ENCODE measurements around the gene ADGRF5.
"Not testable (repeated sequence)": the region's sequence is repeated elsewhere in the genome, so short reads cannot be mapped to it uniquely, and the experiment has no call there.

Gene ADGRF5

DNA sequence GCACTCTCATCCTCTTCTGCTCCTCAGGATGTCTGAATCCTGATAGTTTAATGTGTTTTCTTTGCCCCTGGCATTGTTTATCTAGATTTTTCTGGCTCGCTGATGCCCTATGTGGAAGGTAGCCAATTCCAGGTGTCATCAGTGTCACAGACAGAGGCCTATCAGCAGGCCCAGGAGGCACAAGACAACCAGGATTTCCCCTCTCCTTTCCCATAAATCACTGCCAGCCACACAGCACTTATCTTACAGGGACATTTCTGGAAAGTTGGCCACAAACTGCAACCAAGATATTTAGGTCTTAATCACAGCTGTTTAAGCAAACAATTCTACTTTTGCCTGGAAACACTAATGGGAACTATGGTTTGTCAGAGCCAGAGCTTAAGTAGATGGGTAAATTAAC is 28.1 kb downstream of the ADGRF5 start:
- no peak for DNase-seq

- no peak for DNase-seq
Measured at GRCh38 chr6:46891252-46891795, 30.4 kb downstream of the ADGRF5 start.

GRCh38 chr6:46888578-46888977 is 33.2 kb downstream of the ADGRF5 start:
- DNase-seq, result no peak

- DNase-seq, result no peak
Measured at GRCh38 chr6:46888031-46888430, 33.7 kb downstream of the ADGRF5 start.

DNA sequence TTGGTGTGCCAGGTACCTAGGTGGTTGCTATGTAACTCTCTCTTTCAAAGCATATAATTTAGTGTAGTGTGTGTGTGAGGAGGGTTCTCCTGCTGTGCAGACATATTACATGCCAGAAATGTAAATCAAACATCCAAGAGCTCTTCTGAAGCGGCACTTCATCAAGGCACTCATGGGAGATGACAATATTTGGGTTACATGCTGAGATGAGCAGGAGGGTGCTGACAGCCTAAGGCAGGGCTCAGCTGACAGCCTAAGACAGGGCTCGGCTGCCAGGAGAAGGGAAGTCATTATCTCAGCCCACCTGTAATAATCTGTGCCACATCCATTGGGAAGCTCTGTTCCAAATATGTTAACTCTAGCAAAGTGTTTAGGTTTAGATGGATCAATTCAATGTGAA is 39.1 kb downstream of the ADGRF5 start:
- DNase-seq, result no peak

DNA sequence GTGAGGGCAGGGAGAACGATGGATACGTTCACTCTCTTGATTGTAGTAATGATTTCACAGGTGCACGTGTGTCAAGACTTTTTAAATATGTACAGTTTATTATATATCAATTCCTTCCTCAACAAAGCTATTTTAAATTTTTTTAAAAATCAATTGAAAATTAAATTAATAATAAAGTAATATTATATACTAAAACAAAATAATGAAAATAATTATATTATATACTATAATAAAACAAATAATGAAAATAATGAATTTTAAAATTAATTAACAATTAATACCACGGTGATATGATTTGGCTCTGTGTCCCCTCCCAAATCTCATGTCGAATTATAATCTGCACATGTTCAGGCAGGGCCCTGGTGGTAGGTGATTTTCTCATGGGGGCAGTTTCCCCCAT is 42.7 kb downstream of the ADGRF5 start:
- no peak for DNase-seq

- no peak for DNase-seq
Measured at GRCh38 chr6:46876126-46876525, 45.6 kb downstream of the ADGRF5 start.

DNA sequence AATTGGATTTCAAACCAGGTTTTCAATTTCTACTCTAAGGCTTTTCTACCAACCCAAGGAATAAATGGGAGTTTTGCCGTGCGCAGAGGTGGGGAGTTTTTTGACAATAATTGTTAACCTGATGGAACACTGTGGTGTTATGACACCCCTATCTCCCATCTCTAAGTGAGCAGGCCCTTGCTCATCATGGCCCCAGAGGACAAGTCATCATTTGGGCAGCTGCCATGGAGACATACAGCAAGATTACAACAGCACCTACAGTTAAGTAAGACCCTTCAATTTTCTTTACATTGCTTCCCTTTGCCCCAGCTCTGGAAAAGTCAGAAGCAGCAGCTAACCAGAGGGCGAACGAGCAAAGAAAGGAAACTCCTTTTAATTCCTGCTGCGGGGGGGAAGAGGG is 54.3 kb downstream of the ADGRF5 start:
- no peak for DNase-seq

DNA sequence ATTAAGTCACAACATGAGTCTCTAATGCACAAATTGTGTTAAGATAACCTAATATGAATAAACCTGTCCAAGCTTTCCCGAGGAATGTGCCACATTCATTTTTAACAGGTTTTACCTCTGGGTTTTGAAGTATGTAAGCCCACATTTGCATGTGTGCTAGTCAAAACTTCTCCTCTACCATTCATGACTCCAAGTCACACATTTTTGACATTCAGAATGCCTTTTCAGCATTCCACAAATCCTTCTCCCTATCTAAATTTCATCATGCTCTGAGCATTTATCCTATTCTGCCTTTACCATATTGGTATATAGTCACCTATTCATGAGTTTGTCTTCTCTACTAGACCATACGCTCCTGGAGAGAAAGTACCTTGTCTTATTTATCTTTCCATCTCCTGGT is 56.5 kb downstream of the ADGRF5 start:
- no peak for DNase-seq

DNA sequence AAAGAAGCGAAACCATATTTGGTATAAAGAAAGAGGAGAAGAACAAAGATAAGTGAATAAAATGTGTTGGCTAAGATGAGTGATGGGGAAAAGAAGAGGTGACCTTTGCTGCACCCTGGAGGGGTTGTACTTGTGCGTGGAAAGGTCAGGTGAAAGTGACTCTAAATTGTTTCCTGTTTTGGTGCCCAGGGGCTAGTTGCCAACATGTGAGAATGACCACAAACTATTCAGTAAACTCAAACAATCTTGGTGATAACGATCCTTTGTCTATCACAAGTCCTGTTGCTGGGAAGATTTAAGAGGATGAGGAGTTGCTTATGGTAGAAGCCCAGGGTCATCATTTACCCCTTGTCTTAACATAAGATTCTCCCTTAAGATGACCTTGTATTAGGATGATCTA is 57.9 kb downstream of the ADGRF5 start:
- no peak for DNase-seq

GRCh38 chr6:46862381-46862780 is 59.4 kb downstream of the ADGRF5 start:
- DNase-seq, result no peak

GRCh38 chr6:46855966-46856365 is 65.8 kb downstream of the ADGRF5 start:
- peak; percentile 13 for DNase-seq

GRCh38 chr6:46851576-46851975 is 70.2 kb downstream of the ADGRF5 start:
- DNase-seq, result not testable (repeated sequence)

DNA sequence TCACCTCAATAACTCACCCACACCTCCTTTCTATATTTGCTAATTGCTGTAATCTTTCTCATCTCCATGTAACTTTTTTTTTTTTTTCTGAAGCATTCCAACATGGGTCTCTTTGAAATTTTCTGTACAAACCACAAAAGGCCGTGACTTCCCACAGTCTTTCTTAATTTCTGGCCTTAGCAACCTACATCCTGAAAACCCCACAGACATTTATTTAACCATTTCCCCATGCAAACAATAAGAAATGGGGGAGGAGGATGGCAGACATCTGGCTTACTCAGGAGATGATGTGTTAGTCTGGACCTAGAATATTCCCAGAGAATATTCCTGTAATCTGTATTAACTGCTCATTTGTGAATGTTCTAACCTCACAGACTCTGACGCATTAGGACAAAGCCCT is 70.9 kb downstream of the ADGRF5 start:
- no peak for DNase-seq

DNA sequence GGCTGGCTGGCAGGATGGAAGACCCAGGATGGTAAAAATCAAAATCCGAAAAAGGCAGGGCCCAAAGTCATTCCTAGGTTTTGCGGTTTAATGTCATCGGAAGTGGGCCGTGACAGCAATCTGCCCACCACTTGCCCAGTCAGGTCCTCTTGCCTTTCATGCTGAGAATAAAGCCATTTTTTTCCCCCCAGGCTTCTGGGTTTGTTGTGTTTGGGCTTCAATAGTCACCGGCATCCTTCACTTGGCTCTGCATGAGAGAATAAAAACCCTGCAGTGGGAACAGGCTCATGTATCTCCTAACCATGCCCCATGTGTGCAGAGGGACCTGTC is 72.4 kb downstream of the ADGRF5 start:
- DNase-seq, result no peak

DNA sequence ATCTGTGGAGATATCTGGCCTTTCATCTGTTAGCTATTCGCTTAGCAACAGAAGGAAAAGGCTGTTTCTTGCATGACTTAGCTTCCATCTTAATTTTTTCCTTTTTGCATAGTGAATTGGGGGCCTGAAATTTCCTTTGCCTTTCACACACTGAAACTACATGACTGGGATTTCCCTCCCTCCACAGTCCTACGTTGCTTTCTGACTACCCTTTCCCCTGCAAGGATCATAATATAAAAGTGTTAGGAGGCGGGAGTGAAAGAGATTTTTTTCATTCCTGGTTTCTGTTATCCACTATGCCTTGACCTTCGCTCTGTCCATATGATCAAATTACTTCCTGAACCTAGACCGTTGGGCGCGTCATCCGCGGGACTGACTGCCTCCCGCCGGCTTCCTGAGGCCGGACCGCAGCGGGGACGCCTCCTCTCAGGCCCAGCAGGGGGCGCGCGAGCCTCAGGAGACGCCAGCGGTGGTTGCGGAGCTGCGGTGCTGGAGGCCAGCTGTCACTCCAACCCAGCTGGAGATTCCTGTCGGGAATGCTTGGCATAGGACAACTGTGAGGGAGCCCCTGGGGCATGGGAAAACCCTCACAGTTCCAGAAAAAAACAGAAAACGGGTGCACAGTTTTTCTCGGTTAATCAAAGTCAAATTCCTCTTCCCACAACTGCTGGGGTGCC is 72.9 kb downstream of the ADGRF5 start:
- peak; percentile 57 for DNase-seq

DNA sequence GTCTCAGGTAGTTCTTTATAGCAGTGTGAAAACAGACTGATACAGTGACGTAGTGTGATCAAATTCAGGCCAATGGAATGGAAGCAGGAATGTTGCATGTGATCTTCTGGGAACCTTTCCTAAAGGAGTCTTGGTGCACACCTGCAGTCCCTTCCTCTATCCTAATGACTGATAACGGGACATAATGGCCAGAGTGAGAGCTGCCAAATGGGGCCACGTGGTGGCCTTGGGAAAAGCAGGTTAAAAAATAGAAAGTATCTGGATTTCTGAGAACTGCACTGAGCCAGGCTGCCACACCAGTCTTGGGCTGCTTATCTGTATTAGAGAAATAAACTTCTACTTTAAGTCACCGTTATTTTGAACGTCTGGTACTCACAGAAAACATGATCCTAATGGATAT is 76.6 kb downstream of the ADGRF5 start:
- DNase-seq, result no peak

DNA sequence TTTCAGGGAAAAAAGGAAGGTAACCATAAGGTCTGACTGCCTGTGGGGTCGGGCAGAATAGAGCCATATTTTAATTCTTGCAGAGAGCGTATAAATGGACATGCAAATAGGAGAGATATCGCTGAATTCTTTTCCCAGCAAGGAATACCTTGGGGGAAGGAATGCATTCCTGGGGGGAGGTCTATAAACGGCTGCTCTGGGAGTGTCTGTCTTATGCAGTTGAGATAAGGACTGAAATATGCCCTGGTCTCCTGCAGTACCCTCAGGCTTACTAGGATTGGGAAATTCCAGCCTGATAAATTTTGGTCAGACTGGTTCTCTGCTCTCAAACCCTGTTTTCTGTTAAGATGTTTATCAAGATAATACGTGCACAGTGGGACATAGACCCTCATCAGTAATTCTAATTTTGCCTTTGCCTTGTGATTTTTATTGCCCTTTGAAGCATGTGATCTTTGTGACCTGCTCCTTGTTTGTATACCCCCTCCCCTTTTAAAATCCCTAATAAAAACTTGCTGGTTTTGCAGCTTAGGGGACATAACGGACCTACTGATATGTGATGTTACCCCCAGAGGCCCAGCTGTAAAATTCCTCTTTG is 79.4 kb downstream of the ADGRF5 start:
- not testable (repeated sequence) for DNase-seq

DNA sequence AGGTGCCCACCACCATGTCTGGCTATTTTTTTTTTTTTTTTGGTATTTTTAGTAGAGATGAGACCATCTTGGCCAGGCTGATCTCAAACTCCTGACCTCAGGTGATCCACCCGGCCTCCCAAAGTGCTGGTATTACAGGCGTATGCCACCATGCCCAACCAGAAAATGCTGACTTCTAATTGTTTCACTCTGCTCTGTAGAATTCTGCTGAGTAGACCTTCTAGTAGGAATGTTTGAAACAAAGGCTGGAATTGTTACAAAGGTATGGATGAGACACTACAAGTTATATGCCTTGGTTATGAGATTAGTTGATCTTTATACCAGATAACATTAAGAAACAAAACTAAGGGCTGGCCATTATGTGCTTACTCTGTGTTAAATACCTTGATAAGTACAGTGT is 83.7 kb downstream of the ADGRF5 start:
- DNase-seq, result no peak

DNA sequence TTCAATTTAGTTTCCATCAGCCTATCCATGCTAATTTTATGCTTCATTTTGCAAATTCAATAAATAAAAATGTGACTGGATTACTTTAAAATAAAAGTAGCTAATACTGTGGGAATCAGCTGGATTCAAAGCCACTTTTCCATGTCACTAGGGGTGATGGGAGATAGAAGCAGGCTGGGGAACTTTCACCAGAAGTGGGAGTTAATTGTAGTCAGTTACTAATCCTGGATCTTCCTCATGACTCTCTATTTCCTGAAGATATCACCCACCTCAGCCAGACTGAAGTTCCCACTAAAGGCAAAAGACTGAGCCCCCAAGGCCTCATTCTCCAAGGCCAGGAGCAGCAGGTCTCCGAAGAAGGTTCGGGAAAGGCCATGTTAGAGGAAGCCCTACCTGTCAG is 86.7 kb downstream of the ADGRF5 start:
- DNase-seq, result not testable (repeated sequence)

GRCh38 chr6:46834257-46834916 is 87.4 kb downstream of the ADGRF5 start:
- DNase-seq, result not testable (repeated sequence)

GRCh38 chr6:46832816-46833215 is 88.9 kb downstream of the ADGRF5 start:
- no peak for DNase-seq

- DNase-seq, result no peak
Measured at GRCh38 chr6:46828939-46829338, 92.8 kb downstream of the ADGRF5 start.

DNA sequence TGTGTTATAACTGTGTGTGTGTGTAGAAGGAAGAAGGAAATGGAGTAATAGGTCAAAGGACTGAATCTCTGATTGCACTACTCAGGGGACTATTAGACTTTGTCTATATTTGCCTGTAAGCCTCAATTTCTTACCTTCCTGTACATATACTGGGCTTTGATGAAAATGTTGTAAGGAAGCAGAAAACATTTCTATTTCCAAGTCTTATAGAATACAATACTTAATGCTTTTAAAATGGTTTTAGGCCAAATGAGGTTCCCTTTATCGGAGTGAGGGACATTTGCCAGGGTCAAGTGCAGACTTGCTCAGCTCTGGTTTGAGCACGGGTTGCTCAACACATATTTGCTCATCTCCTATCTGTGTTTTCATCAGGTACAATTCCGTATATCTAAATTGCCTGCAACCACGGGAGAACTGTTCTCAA is 100.3 kb downstream of the ADGRF5 start:
- DNase-seq, result no peak
